ENCODE data around the gene COA3.

DNA sequence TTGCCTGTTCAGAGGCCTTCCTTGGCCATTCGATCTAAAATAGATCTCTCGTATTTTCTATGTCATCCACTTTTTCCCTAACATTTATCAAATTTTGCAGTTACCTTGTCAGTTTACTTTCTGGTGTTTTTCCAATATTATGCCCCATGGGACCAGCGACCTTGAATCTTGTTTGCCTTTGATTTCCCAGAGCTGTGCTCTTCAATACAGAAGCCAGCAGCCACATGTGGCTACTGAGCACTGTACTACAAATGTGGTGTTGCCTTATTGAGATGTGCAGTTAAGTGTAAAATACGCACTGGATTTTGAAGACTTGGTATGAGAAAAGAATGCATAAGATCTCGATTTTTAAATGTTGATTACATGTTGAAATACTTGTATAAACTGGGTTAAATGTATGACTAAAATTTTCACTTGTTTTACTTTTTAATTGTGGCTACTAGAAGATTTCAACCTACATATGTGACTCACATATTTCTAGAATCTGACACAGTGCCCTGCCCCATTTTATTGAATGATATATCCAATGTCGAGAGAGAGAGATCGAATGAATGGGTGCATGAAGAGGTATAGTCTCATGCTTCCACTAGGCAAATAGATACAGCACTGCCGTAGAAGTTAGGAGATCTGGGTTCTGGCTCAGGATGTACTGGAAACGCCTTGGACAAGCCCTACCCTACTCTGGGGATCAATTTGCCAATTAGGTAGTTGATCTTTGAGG, 33.9 kb upstream of the COA3 start:
- TF ChIP-seq POLR2A (IDR thresholded peaks at IDR 0.05) (no peak), POLR2AphosphoS5 (IDR thresholded peaks at IDR 0.05) (no peak), EP300 (IDR thresholded peaks at IDR 0.05) (no peak)
- TF ChIP-seq, protein P1, sequence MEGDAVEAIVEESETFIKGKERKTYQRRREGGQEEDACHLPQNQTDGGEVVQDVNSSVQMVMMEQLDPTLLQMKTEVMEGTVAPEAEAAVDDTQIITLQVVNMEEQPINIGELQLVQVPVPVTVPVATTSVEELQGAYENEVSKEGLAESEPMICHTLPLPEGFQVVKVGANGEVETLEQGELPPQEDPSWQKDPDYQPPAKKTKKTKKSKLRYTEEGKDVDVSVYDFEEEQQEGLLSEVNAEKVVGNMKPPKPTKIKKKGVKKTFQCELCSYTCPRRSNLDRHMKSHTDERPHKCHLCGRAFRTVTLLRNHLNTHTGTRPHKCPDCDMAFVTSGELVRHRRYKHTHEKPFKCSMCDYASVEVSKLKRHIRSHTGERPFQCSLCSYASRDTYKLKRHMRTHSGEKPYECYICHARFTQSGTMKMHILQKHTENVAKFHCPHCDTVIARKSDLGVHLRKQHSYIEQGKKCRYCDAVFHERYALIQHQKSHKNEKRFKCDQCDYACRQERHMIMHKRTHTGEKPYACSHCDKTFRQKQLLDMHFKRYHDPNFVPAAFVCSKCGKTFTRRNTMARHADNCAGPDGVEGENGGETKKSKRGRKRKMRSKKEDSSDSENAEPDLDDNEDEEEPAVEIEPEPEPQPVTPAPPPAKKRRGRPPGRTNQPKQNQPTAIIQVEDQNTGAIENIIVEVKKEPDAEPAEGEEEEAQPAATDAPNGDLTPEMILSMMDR (IDR thresholded peaks at IDR 0.05), result no peak

Data from suprapubic skin (tissue), 4 donors.